NCI-H524 (cell line): Measurements from ENCODE around the gene PTGDS.

Experiments
- DNase-seq, 2 experiments: peaks; one replicate each; lab custom pipeline; 2025; lab: John Stamatoyannopoulos, UW

PTGDS gene

GRCh38 chr9:137009938-137010732, 32.8 kb downstream of the PTGDS start:
- no peak for DNase-seq

GRCh38 chr9:137011156-137011555, 33.9 kb downstream of the PTGDS start:
- DNase-seq: no peak

- no peak for DNase-seq
These were observed 34.8 kb downstream of the PTGDS start for GRCh38 chr9:137011907-137012675.

GRCh38 chr9:137012694-137013570, 35.6 kb downstream of the PTGDS start:
- DNase-seq: no peak

DNA sequence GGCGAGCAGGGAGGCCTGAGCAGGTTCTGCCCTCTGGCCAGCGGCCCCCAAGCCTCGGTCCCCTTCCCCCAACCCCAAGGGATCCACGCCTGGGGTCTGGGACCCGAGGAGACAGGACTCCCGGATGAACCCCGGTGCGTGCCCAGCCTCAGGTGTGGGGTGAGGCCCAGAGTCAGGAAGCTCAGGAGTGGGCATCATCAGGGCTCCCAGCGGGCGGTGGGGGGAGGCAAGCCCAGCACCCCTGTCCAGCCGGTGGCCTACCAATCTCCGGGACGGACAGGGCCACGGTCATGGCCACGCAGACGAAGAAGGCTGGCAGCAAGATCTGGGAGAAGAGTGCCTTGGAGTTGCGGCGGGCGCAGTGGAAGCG, 36.3 kb downstream of the PTGDS start:
- DNase-seq: no peak

- no peak for DNase-seq
These were observed 36.9 kb downstream of the PTGDS start for GRCh38 chr9:137014166-137014565.

DNA sequence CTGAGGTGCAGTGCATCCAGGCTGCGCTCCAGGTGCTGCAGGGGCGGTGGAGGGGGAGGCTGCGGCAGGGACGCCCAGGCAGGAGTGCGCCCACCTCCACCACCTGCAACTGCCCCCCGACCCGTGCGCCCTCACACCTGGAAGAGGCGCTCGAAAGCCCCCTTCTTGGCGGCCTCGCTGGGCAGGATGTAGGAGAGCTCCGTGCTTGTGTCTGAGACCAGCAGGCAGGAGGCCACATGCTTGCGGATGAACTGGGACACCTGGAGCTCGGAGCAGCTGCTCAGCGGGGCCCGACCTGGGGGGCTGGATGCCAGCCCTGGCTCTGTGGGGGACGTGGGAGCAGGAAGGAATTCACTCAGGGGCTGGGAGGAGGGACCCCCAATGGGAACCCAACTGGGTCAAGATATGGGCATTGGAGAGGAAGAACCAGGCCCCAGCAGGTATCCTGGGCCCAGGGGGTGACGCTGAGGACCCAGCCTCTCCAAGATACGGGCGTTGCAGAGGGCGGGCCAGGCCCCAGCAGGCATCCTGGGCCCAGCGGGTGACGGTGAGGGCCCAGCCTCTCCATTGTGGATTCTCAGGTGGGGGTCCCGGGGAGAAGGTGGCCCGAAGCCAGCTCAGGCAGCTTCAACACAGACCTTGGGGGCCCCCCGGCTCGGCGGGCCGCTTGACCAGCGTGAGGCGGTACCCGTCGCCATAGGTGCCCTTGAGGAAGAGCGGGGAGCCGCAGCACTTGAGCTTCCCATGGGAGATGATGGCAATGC, 37.7 kb downstream of the PTGDS start:
- DNase-seq: no peak

GRCh38 chr9:137015540-137015930, 38.2 kb downstream of the PTGDS start:
- DNase-seq: no peak

- DNase-seq: no peak
These were observed 38.7 kb downstream of the PTGDS start for GRCh38 chr9:137015976-137016375.

DNA sequence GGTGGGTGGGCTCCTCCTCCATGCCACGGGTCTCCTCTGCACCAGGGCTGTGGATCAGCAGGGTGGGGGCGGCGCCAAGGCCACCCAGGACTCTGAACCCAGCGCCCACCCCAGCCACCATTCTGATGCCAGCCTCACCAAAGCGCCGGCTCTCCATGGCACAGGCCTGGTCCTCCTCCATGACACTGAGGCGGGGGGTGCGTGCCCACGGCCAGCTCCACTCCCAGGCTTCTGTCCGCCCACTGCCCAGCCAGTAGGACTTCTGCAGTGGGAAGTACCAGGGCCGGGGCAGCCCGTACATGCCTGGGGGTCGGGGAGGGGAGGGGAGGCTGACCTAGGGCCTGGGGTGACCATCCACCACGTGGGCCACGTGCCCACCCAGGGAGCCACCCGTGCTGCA, 39.1 kb downstream of the PTGDS start:
- no peak for DNase-seq

- no peak for DNase-seq
These were observed 39.8 kb downstream of the PTGDS start for GRCh38 chr9:137017071-137017470.

DNA sequence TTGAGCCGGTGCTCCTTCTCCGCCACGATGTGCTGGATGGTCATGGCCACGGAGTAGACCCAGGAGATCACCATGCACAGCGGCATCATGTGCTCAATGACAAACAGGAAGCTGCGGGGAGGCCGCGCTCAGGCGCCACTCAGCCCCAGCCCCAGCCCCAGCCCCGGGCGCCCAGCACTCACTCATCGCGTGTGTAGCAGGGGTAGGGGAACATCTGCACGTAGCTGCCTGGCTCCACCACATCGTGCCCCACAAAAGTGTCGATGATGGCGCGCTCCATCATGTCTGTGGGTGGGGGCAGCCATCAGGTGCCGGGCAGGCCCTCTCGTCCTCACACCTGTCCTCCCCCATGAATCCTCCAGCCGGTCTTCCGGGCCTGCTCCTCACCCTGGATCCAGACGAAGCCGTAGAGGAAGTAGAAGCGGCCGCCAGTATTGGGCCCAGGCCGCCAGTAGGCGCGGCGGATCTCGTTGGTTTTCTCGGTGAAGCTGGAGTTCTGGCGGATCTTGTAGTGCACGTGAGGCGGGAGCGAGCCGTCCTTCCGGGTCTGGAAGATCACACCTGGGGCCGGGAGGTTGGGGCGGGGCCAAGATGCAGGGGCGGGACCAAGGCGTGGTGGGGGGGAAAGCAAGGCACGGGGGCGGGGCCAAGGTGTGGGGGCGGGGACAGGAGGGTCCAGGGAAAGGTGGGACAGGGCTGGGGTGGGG, 40.6 kb downstream of the PTGDS start:
- DNase-seq: no peak

GRCh38 chr9:137018761-137019559, 41.7 kb downstream of the PTGDS start:
- DNase-seq: no peak

DNA sequence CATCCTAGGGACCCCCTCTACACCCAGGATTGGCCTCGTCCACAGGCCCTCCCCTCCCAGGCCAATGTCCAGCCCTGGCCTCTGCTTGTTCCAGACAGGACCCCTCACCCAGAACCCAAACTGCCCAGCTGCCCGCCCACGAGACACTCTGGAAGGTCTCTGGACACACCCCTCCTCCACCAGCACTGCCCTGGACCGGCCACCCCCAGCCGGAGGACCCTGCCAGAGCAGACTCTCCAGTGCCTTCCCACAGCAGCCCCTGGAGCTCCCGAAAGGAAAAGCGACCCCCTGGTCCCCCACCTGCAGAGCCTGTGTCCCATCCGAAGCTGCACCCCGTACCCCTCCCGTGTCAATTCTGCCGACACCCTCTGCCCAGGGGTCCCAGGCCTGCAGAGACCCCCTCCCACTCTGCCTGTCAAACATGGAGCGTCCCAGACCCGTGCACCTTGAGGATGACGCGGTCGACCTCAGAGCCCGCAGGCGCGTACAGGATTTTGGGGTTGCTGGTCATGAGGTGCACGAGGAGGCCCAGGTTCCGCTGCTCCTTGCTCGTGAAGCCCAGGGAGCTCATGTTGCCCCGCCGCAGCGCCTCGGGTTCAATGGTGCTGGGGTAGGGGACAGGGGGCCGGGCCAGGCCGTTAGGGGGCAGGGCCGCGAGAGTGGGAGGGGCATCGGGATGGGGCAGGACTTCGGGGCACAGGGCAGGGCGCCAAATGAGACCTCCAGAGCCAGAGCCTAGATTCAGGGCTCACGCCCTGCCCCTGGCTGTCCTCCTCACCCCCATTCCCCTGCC, 42.8 kb downstream of the PTGDS start:
- DNase-seq: no peak

DNA sequence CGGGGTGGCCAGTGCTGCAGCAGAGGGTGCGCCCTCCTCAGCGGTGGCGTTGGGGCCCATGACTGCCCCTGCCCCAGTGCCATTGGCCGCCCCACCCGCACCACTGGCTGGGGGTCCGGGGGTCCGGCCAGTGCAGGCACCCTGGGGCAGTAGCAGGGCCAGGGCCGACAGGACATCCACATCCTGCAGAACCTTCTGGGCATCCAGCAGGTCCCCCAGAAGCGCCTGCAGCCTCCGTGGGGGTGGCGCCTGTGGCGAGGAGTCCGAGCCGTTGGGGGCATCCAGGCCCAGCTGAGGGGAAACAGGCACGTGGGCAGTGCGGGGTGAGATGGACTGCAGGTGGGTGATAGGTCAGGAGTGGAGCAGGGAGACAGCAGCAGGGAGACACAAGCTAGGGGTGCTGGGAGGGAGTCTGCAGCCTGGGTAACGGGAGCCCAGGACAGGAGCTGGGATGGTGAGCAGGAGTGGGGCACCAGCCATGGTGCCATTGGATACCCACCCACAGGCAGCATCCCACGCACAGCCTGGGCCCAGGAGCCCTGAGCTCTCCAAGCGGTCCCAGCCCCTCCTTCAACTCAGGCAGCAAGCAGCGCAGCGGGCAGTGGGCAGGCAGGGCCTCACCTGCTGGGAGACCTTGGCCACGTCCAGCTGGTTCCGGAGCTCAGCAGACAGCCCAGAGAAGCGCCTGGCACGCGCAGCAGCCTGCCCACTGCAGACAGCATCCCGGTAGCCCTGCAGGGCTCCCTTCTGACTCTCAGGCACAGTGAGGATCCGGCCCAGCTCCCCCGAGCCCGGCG, 43.7 kb downstream of the PTGDS start:
- no peak for DNase-seq

- DNase-seq: no peak
These were observed 44.3 kb downstream of the PTGDS start for GRCh38 chr9:137021568-137021978.

DNA sequence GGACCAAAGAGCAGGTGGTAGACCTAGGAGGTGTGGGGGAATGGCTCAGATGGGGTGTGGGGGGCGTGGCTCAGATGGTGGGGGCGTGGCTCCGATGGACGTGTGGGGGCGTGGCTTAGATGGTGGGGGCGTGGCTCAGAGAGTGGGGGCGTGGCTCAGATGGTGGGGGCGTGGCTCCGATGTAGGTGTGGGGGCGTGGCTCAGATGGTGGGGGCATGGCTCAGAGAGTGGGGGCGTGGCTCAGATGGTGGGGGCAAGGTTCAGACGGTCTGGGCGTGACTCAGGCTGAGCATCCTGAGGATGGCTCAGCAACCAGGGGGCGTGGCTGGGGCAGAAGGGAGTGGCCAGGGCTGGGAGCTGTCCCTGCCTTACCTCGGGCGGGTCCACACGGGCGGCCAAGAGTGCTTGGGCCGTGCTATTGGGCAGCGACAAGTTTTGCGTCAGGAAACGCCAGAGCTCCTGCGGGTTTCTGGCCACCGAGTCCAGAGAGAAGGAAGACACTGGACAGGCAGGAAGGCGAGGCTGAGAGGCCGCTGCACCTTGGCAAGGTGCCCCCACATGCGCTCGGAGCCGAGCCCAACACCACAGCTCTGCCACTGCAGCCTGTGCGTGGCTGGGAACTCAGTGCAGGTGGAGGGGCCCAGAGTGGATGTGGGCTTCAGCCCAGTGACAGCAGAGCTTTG, 44.8 kb downstream of the PTGDS start:
- no peak for DNase-seq

DNA sequence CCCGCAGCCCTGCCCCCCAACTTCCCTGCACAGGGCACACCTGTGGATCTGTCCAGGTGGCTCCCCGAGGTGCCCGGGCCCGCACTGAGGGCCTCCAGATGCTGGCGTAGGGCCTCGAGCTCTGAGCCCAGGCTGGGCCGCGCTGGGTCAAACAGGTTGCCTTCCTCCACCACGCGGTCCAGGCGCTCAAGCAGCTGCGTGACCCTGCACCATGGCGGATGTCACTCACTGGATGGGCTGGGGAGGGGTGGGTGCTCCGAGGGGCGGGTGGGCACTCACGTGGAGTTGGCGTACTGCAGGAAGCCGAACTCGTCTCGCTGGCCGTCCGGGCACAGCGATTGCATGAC, 45.3 kb downstream of the PTGDS start:
- DNase-seq: no peak
